A549 (cell line): ENCODE results near the gene C19orf53. TPM values are rescaled to one million over a fixed set of nuclear protein-coding genes. Genes with fewer than 3 reads are reported as not detected.

ENCODE experiments used
- ATAC-seq, 2 experiments: fragments of 200-7000 bp in 1 of 2; fragments of >200 bp in 1 of 2; cut with Nextera tagmentation in 1 of 2; cut with Tn5 transposase in 1 of 2; 3 replicates each; pipeline versions ENCODE4 v1.8.0 to v1.9.1; 2018 to 2020; ENCODE audit warnings: mild to moderate bottlenecking in 1 of 2, moderate library complexity in 1 of 2
- CTCF ChIA-PET: fragments of 300-600 bp; sonication (Branson Sonifier 250); formaldehyde crosslinking; extraction: SDS; loops from one replicate; lab custom pipeline; 2021; ENCODE audit warnings: antibody characterized with exemption, inconsistent platforms; lab: Yijun Ruan, JAX
- POLR2A ChIA-PET: fragments of 350-600 bp; formaldehyde crosslinking; extraction: SDS; loops from one replicate; lab custom pipeline; 2021; ENCODE audit warnings: antibody characterized with exemption, inconsistent platforms; lab: Yijun Ruan, JAX
- DNase-seq, 2 experiments: peaks; one replicate each; pipeline versions ENCODE4 v3.0.0 to v3.0.0-alpha.2; 2011 to 2016; ENCODE audit warnings: low read depth in 1 of 2, low spot score in 1 of 2
- FAIRE-seq: peaks from 2 replicates; lab custom pipeline; 2011; peaks lifted over from hg19 to GRCh38; lab: Jason Lieb, UNC
- H3K27ac ChIP-seq, 2 experiments: fragments of >200 bp; sonication (Bioruptor Twin); formaldehyde crosslinking; 3 replicates each; pipeline ENCODE4 v1.5.1; 2016 to 2017
- H3K4me1 ChIP-seq: fragments of >200 bp; sonication (Bioruptor Twin); formaldehyde crosslinking; 3 replicates; pipeline ENCODE4 v1.6.1; 2016
- H3K4me2 ChIP-seq: fragments of >200 bp; sonication (Bioruptor Twin); formaldehyde crosslinking; 3 replicates; pipeline ENCODE4 v1.6.1; 2016
- H3K4me3 ChIP-seq: fragments of >200 bp; sonication (Bioruptor Twin); formaldehyde crosslinking; 3 replicates; pipeline ENCODE4 v1.5.1; 2016
- H3K9me3 ChIP-seq: fragments of >200 bp; sonication (Bioruptor Twin); formaldehyde crosslinking; 3 replicates; pipeline ENCODE4 v1.6.1; 2016
- ATOH8 ChIP-seq: fragments of 250-450 bp; sonication (Bioruptor Pico); IDR thresholded peaks from 2 replicates; pipeline ENCODE4 v1.5.0; 2020; ENCODE audit warnings: low read depth, mild to moderate bottlenecking, moderate library complexity
- CEBPB ChIP-seq, 2 experiments: fragments of >200 bp in 1 of 2; sonication (Bioruptor Twin) in 1 of 2; formaldehyde crosslinking in 1 of 2; IDR thresholded peaks; 2 replicates each; pipeline ENCODE4 v1.6.1; 2012 to 2016
- FOSB ChIP-seq: fragments of 250-450 bp; sonication (Bioruptor Pico); IDR thresholded peaks from 2 replicates; pipeline ENCODE4 v1.5.0; 2020; ENCODE audit warnings: mild to moderate bottlenecking, moderate library complexity
- FOSL2 ChIP-seq, 2 experiments: fragments of 450-650 bp in 1 of 2; fragments of >200 bp in 1 of 2; sonication (Bioruptor Twin) in 1 of 2; formaldehyde crosslinking; IDR thresholded peaks; 2 replicates each; pipeline versions ENCODE4 v1.5.0 to v1.6.1; 2016 to 2020; ENCODE audit warnings: mild to moderate bottlenecking in 1 of 2, moderate library complexity in 1 of 2
- HDAC2 ChIP-seq: fragments of 200-600 bp; sonication (generic); IDR thresholded peaks from 2 replicates; pipeline ENCODE4 v1.6.1; 2016
- HMGXB4 ChIP-seq: fragments of 250-450 bp; sonication (Bioruptor Pico); IDR thresholded peaks from 2 replicates; pipeline ENCODE4 v1.5.0; 2021; ENCODE audit warnings: mild to moderate bottlenecking, moderate library complexity, borderline replicate concordance
- HOXA7 ChIP-seq: fragments of 250-450 bp; sonication (Bioruptor Pico); IDR thresholded peaks from 2 replicates; pipeline ENCODE4 v1.5.0; 2020; ENCODE audit warnings: mild to moderate bottlenecking, moderate library complexity
- HOXB13 ChIP-seq: fragments of 250-450 bp; sonication (Bioruptor Pico); IDR thresholded peaks from 2 replicates; pipeline ENCODE4 v1.5.0; 2020; ENCODE audit warnings: low read depth, mild to moderate bottlenecking, moderate library complexity
- JUN ChIP-seq, 2 experiments: fragments of >200 bp; sonication (Bioruptor Twin); formaldehyde crosslinking; IDR thresholded peaks; 2 replicates in 1 of 2; 3 replicates in 1 of 2; pipeline ENCODE4 v1.6.1; 2016 to 2017
- KDM5A ChIP-seq: fragments of 200-600 bp; sonication (generic); IDR thresholded peaks from 2 replicates; pipeline ENCODE4 v1.6.1; 2016; ENCODE audit warnings: antibody characterized with exemption, mild to moderate bottlenecking
- MAFK ChIP-seq: fragments of 450-650 bp; IDR thresholded peaks from 2 replicates; pipeline ENCODE4 v1.6.1; 2014; ENCODE audit not compliant: partially characterized antibody
- MAX ChIP-seq: IDR thresholded peaks from 2 replicates; pipeline ENCODE4 v1.6.1; 2012
- PBX3 ChIP-seq: IDR thresholded peaks from 2 replicates; pipeline ENCODE4 v1.6.1; 2012
- POLR2A ChIP-seq: IDR thresholded peaks from 2 replicates; pipeline ENCODE4 v1.6.1; 2012; ENCODE audit warnings: mild to moderate bottlenecking, low read length
- POLR2AphosphoS2 ChIP-seq: conservative IDR thresholded peaks from 2 replicates; pipeline ENCODE4 v1.6.1; 2012; ENCODE audit warnings: low read length, improper control_type of control experiment, inconsistent platforms
- RFX5 ChIP-seq: fragments of 450-650 bp; IDR thresholded peaks from 2 replicates; pipeline ENCODE4 v1.7.1; 2014; ENCODE audit warnings: antibody characterized with exemption, mild to moderate bottlenecking, moderate library complexity
- RNF2 ChIP-seq: fragments of 200-600 bp; sonication (generic); IDR thresholded peaks from 2 replicates; pipeline ENCODE4 v1.6.1; 2016; ENCODE audit warnings: low read depth, mild to moderate bottlenecking, antibody characterized with exemption, moderate library complexity, borderline replicate concordance
- TFCP2L1 ChIP-seq: fragments of 250-450 bp; sonication (Bioruptor Pico); IDR thresholded peaks from 2 replicates; pipeline ENCODE4 v1.5.0; 2021; ENCODE audit warnings: mild to moderate bottlenecking
- TP53 ChIP-seq: fragments of 250-450 bp; sonication (Bioruptor Pico); IDR thresholded peaks from 2 replicates; pipeline ENCODE4 v1.5.0; 2021; ENCODE audit warnings: mild to moderate bottlenecking, moderate library complexity
- ZFP36 ChIP-seq: fragments of 450-650 bp; IDR thresholded peaks from 2 replicates; pipeline ENCODE4 v1.6.1; 2014; ENCODE audit warnings: borderline replicate concordance; ENCODE audit not compliant: partially characterized antibody
- ZSCAN20 ChIP-seq: fragments of 250-450 bp; sonication (Bioruptor Pico); IDR thresholded peaks from 2 replicates; pipeline ENCODE4 v1.8.0; 2022; ENCODE audit warnings: mild to moderate bottlenecking, moderate library complexity
- WGBS: methylation state at CpG from one replicate; pipeline ENCODE4 v1.1.6; 2017; ENCODE audit errors: missing lambda C conversion rate; 5-methylcytosine and 5-hydroxymethylcytosine counted together
- polyA plus RNA-seq, 4 experiments: library from polyadenylated mRNA; depleted of rRNA in 3 of 4; stranded (reverse); fragments of >200 nt; fragmentation: RNase III in 1 of 4; extraction: RNeasy Plus Mini Kit Qiagen cat#74134 plus additional on column Dnase treatment in 1 of 4; gene quantifications; 2 replicates in 3 of 4; 3 replicates in 1 of 4; pipeline ENCODE4 v1.2.3, GENCODE V29; 2011 to 2017

The C19orf53 gene
- polyA plus RNA-seq, 2 of the 4 experiments (the other 2 are of a cell fraction), result 105 to 143 TPM

GRCh38 chr19:13762635-13763235 is 11.5 kb upstream of the C19orf53 start:
- H3K27ac ChIP-seq, result no peak overlapping the region
- FAIRE-seq, result no peak
- 89% methylated on average over 16 of the region's 42 CpGs for WGBS
- ChIA-PET POLR2A (no interaction called here), CTCF (interaction anchor here (1.7 kb wide), 1 partner anchor 70 kb away, joined by 4 read pairs; no protein-coding TSS in a partner anchor)
- no peak for DNase-seq
- H3K4me1 ChIP-seq, result peaks cover 7% of the 10 kb centered on the region; the same call in 1 of the 3 replicates
- H3K4me3 ChIP-seq, result no peak overlapping the region
- no peak overlapping the region for H3K4me2 ChIP-seq
- no peak for ATAC-seq
- no peak for TF ChIP-seq ZSCAN20 (CRISPR knock-in tag)
- H3K9me3 ChIP-seq, result no peaks in the 10 kb centered on the region

GRCh38 chr19:13763265-13763664 is 11.0 kb upstream of the C19orf53 start:
- no peak overlapping the region for H3K27ac ChIP-seq

GRCh38 chr19:13764101-13764807 is 10.0 kb upstream of the C19orf53 start, which contains the start of gene MRI1:
TSS of gene MRI1 (plus strand) at chr19:13764522. CDS start at chr19:13764589, 67 bp downstream.
- TF ChIP-seq ZFP36 (no peak), ATOH8 (CRISPR knock-in tag) (no peak), FOSB (CRISPR knock-in tag) (no peak), RFX5 (no peak), HOXB13 (CRISPR knock-in tag) (no peak), MAX (peak; percentile 22; the same call in 1 of the 2 replicates), RNF2 (no peak), TP53 (CRISPR knock-in tag) (no peak), HMGXB4 (CRISPR knock-in tag) (no peak), POLR2A (peak; percentile 72), POLR2AphosphoS2 (no peak), TFCP2L1 (CRISPR knock-in tag) (no peak), PBX3 (no peak), KDM5A (no peak), HOXA7 (CRISPR knock-in tag) (no peak), JUN (IDR thresholded peaks at IDR 0.05) (0 out of 5 replicates have a peak, but pooled peaks of 1 of the 2 experiments have one; percentile 4), HDAC2 (no peak), CEBPB (IDR thresholded peaks at IDR 0.05) (no peak), FOSL2 (IDR thresholded peaks at IDR 0.05) (no peak), FOSL2 (CRISPR knock-in tag; IDR thresholded peaks at IDR 0.05) (no peak)

More at GRCh38 chr19:13763265-13763664, 11.0 kb upstream of the C19orf53 start:
- TF ChIP-seq ZFP36 (peak; percentile 90), MAFK (no peak)
- WGBS, result 90% methylated on average over 3 of the region's 3 CpGs
- H3K4me3 ChIP-seq, result no peak overlapping the region
- DNase-seq (no peak), ATAC-seq (no peak), FAIRE-seq (no peak)
- POLR2A ChIA-PET, result no interaction called here
- peak overlapping the region; percentile 82; the same call in 1 of the 3 replicates for H3K4me2 ChIP-seq
- H3K9me3 ChIP-seq, result no peaks in the 10 kb centered on the region
- H3K4me1 ChIP-seq, result peaks cover 7% of the 10 kb centered on the region; the same call in 1 of the 3 replicates
- CTCF ChIA-PET, result interaction anchor here (1.7 kb wide), 1 partner anchor 70 kb away, joined by 4 read pairs; no protein-coding TSS in a partner anchor

More at GRCh38 chr19:13764101-13764807, 10.0 kb upstream of the C19orf53 start, which contains the start of gene MRI1:
- ChIA-PET POLR2A (no interaction called here), CTCF (interaction anchor here (1.7 kb wide), 1 partner anchor 69 kb away, joined by 4 read pairs; no protein-coding TSS in a partner anchor)
- peaks cover 7% of the 10 kb centered on the region; the same call in 1 of the 3 replicates for H3K4me1 ChIP-seq
- peak within 1 kb of the TSS; percentile 82 for H3K4me2 ChIP-seq
- 3% methylated on average over 8 of the region's 67 CpGs for WGBS
- no peaks in the 10 kb centered on the region for H3K9me3 ChIP-seq
- H3K27ac ChIP-seq, result peak within 1 kb of the TSS; percentile 92 to 97
- peak; percentile 78 to 85 for ATAC-seq
- peak within 1 kb of the TSS; percentile 75 for H3K4me3 ChIP-seq
- DNase-seq, result peak; percentile 40 to 65
- FAIRE-seq, result no peak
